ENCODE data around the gene SPATA31D3.
"Not testable (repeated sequence)": the region's sequence is repeated elsewhere in the genome, so short reads cannot be mapped to it uniquely, and the experiment has no call there.

SPATA31D3 gene

DNA sequence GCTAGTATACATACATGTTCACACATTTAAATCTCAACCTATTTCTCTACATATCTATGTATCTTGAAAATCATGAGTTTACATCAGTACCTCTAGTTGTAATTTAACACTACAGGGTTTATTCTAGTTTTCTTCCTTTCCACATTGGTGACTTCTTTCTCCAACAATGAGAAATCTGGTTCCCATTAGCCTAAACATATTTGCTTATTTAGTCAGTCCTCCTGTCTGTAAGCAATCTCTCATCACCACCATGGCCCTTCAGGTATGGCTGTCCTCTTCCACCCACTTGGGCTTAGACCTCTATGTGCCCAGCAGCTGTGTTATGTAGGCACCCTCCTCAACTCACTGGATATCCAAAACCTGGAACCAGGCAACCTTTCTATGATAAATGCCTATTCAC lies 37.3 kb downstream of the SPATA31D3 start:
- peak; percentile 25 for DNase-seq

DNA sequence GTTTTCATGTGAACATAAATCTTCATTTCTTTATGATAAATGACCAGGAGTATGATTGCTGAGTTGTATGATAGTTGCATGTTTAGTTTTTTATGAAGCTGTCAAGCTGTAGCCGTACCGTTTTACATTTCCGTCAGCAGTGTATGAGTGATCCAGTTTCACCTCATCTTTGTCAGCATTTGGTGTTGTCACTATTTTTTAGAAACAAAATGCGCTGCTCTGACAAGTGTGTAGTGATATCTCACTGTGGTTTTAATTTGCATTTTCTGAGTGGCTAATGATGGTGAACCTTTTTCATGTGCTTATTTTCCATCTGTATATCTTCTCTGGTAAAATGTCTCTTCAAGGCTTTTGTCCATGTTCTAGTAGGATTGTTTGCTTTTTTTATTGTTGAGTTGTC lies 38.6 kb downstream of the SPATA31D3 start:
- no peak for DNase-seq

GRCh38 chr9:81984928-81985327 lies 41.6 kb downstream of the SPATA31D3 start:
- peak; percentile 7 for DNase-seq

- DNase-seq, result no peak
Observed at GRCh38 chr9:81986051-81986450, 42.8 kb downstream of the SPATA31D3 start.

- DNase-seq, result not testable (repeated sequence)
Observed at GRCh38 chr9:81988472-81988871, 45.2 kb downstream of the SPATA31D3 start, which contains the start of gene SPATA31D1. TSS of gene SPATA31D1 (plus strand) at chr9:81988772. CDS start at chr9:81988819, 47 bp downstream.

GRCh38 chr9:81989700-81990099 lies 46.4 kb downstream of the SPATA31D3 start:
- DNase-seq, result no peak

DNA sequence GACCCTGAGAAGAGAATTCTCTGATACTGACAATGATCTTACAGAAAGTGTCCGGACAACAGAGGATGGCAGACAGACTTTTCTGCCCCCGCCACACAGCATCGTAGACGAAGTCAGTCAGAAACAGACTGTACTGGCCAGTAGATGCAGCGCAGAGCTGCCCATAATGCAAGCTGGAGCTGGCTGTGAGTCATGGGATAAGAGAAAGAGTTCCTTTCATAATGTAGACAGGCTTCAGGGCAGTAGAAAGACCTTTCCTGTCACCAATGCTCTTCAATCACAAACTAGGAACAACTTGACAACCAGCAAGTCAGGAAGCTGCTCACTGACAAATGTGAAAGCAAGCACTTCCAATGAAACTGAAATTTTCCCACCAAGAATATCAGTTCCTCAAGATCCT lies 50.4 kb downstream of the SPATA31D3 start:
- no peak for DNase-seq
